Measurements from ENCODE around the gene ACVR2A. TPM values are rescaled to one million over a fixed set of nuclear protein-coding genes. Genes with fewer than 3 reads are reported as not detected.

Gene ACVR2A
- total and polyA plus RNA-seq, 3 donors from 2014 or later, result 11.4 to 38.3 (median 21.6) TPM

DNA sequence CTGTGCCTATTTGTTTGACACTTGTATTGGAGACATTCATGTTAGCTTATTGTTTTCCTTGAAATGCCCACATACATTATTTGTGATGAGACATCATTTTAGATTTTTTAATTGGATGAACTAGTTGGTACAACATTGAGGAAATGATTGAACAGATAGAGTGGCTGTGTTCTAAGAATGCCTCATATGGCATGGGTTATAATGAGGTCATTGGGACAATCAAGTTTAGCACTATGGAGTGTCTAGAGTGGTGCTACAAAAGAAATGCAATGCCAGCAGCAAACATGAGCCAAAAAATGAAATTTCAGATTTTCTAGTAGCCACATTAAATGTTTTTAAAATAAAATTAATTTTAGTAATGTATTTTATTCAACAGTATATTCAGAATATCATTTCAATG lies 28.1 kb downstream of the ACVR2A start:
- Histone ChIP-seq H3K4me3 (no peak overlapping the region), H3K36me3 (ENCODE audit: low read depth, missing control alignments) (no peaks in the 10 kb centered on the region), H3K4me1 (no peaks in the 10 kb centered on the region), H3K27ac (no peak overlapping the region), H3K27me3 (no peaks in the 10 kb centered on the region), H3K9me3 (no peaks in the 10 kb centered on the region)
- TF ChIP-seq, protein P1, sequence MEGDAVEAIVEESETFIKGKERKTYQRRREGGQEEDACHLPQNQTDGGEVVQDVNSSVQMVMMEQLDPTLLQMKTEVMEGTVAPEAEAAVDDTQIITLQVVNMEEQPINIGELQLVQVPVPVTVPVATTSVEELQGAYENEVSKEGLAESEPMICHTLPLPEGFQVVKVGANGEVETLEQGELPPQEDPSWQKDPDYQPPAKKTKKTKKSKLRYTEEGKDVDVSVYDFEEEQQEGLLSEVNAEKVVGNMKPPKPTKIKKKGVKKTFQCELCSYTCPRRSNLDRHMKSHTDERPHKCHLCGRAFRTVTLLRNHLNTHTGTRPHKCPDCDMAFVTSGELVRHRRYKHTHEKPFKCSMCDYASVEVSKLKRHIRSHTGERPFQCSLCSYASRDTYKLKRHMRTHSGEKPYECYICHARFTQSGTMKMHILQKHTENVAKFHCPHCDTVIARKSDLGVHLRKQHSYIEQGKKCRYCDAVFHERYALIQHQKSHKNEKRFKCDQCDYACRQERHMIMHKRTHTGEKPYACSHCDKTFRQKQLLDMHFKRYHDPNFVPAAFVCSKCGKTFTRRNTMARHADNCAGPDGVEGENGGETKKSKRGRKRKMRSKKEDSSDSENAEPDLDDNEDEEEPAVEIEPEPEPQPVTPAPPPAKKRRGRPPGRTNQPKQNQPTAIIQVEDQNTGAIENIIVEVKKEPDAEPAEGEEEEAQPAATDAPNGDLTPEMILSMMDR (IDR thresholded peaks at IDR 0.05), result no peak
- no peak for TF ChIP-seq POLR2A (IDR thresholded peaks at IDR 0.05)
- DNase-seq, result no peak
- intact Hi-C loops (cut with DNase I; ENCODE audit: low total_unique reads), result no loop called here

DNA sequence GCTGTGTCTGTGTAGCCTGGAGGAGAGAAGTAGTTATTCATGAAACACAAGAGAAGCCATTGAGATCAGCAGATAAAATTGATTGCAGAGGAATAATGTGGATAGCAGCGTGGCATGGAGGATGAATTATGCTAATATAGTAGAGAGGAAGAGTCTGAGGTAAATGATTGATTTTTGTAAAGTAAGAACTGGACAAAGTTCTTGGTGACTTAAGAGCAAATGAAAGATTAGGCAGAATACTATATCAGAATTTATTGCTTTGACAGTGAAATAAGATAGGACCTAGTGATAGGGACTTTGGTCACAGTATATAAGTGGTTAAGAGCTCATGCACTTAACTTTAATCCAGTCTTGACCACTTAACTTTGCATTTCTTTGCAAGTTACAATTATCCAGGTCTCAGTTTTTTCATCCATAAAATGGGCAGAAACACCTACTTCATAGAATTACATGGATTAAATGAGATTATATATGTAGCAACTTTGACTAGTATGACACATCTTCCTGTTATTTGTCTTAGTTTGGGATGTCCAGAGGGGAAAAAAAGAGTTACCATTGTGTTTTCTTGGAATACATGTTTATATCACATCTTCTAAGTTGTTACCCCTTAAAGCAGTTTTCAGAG lies 29.1 kb downstream of the ACVR2A start:
- no peaks in the 10 kb centered on the region for H3K4me1 ChIP-seq
- intact Hi-C loops (cut with DNase I; ENCODE audit: low total_unique reads), result no loop called here
- 79 to 100% methylated on average over 1 of the region's 1 CpG for WGBS, 2 donors
- DNase-seq, result no peak
- TF ChIP-seq POLR2A (IDR thresholded peaks at IDR 0.05), result no peak
- TF ChIP-seq, protein P1 (IDR thresholded peaks at IDR 0.05), result no peak
- no peak overlapping the region for H3K27ac ChIP-seq
- H3K27me3 ChIP-seq, result no peaks in the 10 kb centered on the region
- H3K36me3 ChIP-seq (ENCODE audit: low read depth, missing control alignments), result no peaks in the 10 kb centered on the region
- no peak overlapping the region for H3K4me3 ChIP-seq
- H3K9me3 ChIP-seq, result no peaks in the 10 kb centered on the region

DNA sequence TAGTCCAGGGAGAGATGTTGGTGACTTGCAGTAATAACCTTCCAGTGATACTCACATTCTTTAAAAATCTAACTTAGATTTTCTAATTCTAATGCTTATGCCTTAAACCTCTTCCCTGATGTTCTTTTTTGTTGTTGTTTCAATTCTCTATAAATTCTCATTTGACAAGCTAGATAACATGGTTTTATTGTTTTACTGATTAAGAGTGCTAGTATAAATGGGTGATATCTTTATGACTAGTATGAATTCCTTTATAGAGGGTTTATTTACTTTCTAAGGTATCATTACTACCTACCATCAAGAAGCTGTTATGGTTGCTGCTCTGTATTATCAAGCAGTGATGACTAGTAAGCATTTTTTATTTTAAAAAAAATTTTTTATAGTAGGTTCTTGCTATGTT lies 35.0 kb downstream of the ACVR2A start:
- no peak overlapping the region for H3K27ac ChIP-seq
- no peaks in the 10 kb centered on the region for H3K4me1 ChIP-seq
- no peaks in the 10 kb centered on the region for H3K9me3 ChIP-seq
- intact Hi-C loops (cut with DNase I; ENCODE audit: low total_unique reads), result no loop called here
- H3K36me3 ChIP-seq (ENCODE audit: low read depth, missing control alignments), result no peaks in the 10 kb centered on the region
- no peak overlapping the region for H3K4me3 ChIP-seq
- no peak for TF ChIP-seq POLR2A (IDR thresholded peaks at IDR 0.05)
- TF ChIP-seq, protein P1 (IDR thresholded peaks at IDR 0.05), result no peak
- no peak for DNase-seq
- H3K27me3 ChIP-seq, result no peaks in the 10 kb centered on the region

DNA sequence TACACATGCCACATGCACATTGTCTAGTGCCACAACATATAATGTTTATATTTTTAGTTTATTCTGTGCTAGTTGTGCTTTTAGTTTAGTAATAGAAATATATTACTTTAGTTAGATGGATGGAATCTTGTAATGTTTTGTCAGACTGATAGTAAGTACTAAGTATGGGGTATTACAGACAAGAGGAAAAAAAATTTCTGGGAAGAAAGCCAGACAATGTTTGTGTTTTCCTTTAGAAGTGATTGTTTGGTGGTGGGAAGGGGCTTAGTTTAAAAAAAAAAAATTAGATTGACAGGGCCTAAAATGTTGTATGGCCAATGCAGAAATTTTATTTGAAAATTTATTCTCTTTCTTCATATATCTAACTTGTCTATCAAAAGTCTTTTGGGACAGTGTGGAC lies 37.8 kb downstream of the ACVR2A start:
- H3K4me1 ChIP-seq, result no peaks in the 10 kb centered on the region
- no peaks in the 10 kb centered on the region for H3K27me3 ChIP-seq
- TF ChIP-seq POLR2A (IDR thresholded peaks at IDR 0.05), result no peak
- TF ChIP-seq, protein P1 (IDR thresholded peaks at IDR 0.05), result no peak
- no peak overlapping the region for H3K27ac ChIP-seq
- no peaks in the 10 kb centered on the region for H3K36me3 ChIP-seq (ENCODE audit: low read depth, missing control alignments)
- intact Hi-C loops (cut with DNase I; ENCODE audit: low total_unique reads), result no loop called here
- no peaks in the 10 kb centered on the region for H3K9me3 ChIP-seq
- no peak for DNase-seq
- no peak overlapping the region for H3K4me3 ChIP-seq

DNA sequence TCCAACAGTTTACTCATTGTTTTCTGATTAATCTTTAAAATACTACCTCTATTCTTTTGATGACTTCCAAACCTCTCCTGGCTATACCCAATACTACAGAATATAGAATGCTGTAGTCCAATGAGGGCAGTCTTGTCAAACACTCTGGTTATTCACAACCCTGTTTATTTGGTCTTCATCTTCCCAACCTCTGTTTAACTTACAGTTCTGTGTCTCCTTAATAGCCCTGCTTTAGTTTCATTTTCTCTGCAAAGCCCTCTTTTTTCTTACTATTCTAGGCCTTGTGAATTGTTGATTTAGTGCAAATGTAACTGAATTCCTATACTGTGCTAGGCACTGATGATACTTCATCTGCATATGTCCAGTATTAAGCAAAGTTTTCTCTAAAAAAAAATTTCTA lies 40.0 kb downstream of the ACVR2A start:
- TF ChIP-seq POLR2A (IDR thresholded peaks at IDR 0.05), result no peak
- TF ChIP-seq, protein P1 (IDR thresholded peaks at IDR 0.05), result no peak
- no peak overlapping the region for H3K27ac ChIP-seq
- intact Hi-C loops (cut with DNase I; ENCODE audit: low total_unique reads), result no loop called here
- no peaks in the 10 kb centered on the region for H3K4me1 ChIP-seq
- no peak for DNase-seq
- no peak overlapping the region for H3K4me3 ChIP-seq
- H3K27me3 ChIP-seq, result no peaks in the 10 kb centered on the region
- H3K36me3 ChIP-seq (ENCODE audit: low read depth, missing control alignments), result no peaks in the 10 kb centered on the region
- no peaks in the 10 kb centered on the region for H3K9me3 ChIP-seq

Measured in testis (tissue), 3 donors.